ENCODE results near the gene PNPLA1.

PNPLA1 gene

GRCh38 chr6:36269834-36270705 is at the start of gene PNPLA1:
TSS of gene PNPLA1 (plus strand) at chr6:36270060. CDS start at chr6:36270460, 400 bp downstream.
- DNase-seq = no peak

DNA sequence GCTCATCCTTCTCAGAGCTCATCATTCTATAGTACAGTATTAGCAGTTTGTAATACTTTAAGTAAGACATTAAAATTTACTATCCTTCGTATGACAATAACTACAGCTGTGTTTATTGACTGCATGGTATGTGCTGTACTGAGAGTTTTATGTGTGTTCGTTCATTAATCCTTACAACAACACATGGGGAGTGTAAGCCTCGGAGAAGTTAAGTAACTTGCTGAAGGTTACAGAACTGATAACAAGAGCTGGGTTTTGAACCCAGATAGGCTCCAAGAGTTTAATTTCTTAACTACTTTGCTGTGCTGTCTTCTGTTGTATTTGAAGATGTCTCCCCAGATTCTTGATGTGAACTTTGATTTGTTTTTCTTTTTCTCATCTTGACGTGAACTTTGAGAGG is 49.6 kb upstream of the PNPLA1 start:
- no peak for DNase-seq

DNA sequence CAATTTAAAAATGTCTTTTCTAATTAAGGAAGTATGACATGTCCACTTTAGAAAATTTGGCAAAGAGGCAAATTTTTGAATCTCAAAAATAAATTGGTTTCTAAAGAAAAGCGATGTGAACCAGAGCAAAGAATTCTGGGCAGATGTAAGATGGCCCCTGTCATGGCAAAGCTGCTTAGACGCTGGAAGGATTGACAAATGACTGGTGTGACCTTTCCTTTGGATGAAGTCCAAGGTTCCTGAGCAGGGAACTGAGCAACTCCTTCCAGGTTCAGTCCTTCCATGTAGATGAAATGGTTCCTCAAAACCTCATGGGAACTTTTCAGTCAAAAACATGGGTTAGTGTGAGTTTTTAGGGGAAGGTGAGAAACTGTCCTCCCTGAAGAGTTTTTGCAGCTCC is 48.2 kb upstream of the PNPLA1 start:
- no peak for DNase-seq

- DNase-seq = no peak
These were observed 46.9 kb upstream of the PNPLA1 start for GRCh38 chr6:36222924-36223323.

GRCh38 chr6:36223706-36224105 is 46.2 kb upstream of the PNPLA1 start:
- DNase-seq = no peak

GRCh38 chr6:36224918-36225461 is 44.9 kb upstream of the PNPLA1 start:
- DNase-seq = peak in 1 of 2 donors; percentile 35

DNA sequence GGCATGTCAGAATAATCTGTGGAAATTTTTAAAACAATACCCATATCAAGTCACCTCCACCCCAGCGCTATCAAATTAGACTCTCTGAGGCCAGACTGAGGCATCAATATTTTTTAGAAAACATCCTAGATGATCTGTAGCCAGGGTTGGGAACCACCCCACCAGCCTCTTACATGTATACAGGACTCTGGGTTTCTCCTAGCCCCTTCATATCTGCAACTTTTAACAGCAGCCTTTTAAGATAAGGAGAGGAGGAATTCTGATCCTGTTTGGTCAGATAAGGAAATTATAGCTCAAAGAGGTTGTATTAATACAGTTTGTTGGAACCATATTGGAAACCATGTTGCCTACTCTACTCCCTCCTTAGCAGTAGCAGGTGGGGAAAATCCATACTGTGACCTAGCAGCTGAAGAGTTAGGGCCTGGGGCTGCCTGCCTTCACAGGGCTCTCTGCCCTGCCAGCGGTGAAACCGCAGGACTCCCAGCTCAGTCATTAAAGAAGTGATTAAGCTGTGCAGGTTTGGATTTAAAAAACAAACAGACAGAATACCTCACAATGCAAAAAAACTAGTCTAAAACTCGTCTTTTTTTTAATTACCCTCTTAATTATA is 43.3 kb upstream of the PNPLA1 start:
- DNase-seq = no peak

- DNase-seq = no peak
These were observed 42.3 kb upstream of the PNPLA1 start for GRCh38 chr6:36227379-36228228.

DNA sequence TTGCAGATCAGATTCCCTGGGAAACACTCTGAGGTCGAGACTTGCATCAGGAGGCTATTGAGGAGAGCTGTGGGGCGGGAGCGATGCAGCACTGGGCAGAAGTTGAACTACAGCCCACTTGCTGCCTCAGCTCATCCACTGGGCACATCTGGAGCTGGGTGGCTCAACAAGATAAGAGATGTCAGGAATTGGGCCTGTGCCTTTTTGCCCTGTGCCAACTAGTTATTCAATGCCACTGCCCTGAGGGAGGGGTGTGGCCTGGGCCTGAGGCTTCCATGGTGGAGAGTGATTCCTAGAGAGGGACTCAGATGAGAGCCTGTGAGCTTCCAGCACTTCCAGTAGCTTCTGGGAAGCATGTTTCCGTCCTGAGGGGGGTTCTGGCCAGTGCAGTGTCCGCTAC is 40.6 kb upstream of the PNPLA1 start:
- DNase-seq = no peak

- no peak for DNase-seq
These were observed 39.5 kb upstream of the PNPLA1 start for GRCh38 chr6:36230371-36230770.

GRCh38 chr6:36232172-36232571 is 37.7 kb upstream of the PNPLA1 start:
- DNase-seq = no peak

GRCh38 chr6:36235309-36235708 is 34.6 kb upstream of the PNPLA1 start:
- DNase-seq = no peak

GRCh38 chr6:36235862-36236261 is 34.0 kb upstream of the PNPLA1 start:
- DNase-seq = no peak

DNA sequence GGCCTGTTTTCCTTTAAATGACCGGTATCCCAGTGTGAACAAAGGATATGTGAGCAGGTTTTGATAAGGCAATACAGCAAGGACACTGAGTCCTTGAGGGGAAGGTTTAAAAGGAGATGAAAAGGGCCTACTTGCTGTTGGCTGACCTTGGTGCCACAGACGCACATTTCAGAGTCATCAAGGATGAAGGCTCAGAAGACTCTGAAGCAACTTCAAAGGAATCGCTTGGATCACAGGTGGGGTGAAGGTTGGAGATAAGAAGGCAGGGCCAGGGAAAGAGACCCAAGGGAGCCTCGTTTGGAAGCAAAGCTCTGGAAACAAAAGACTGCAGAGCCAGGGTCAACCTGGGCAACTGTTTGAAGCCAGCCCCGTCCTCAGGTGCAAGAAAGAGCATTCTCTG is 30.1 kb upstream of the PNPLA1 start:
- no peak for DNase-seq

GRCh38 chr6:36241728-36242127 is 28.1 kb upstream of the PNPLA1 start:
- DNase-seq = peak in 1 of 2 donors; percentile 34

GRCh38 chr6:36242161-36242560 is 27.7 kb upstream of the PNPLA1 start:
- DNase-seq = no peak

DNA sequence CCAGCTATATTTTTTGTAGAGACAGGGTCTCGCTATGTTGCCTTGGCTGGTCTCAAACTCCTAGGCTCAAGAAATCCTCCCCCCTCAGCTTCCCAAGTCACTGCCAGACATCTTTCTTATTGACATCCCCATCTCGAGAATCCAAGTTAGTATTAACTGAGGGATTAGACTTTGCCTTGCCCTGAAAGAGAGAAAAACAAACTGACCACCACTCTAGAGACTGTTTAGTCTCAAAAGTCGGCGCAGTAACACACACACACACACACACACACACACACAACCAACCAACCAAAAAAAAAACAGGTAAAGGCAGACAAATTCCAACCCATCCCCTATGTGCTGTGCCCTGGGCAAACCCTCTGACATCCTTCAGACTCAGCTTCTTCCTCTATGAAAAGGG is 27.2 kb upstream of the PNPLA1 start:
- DNase-seq = no peak

DNA sequence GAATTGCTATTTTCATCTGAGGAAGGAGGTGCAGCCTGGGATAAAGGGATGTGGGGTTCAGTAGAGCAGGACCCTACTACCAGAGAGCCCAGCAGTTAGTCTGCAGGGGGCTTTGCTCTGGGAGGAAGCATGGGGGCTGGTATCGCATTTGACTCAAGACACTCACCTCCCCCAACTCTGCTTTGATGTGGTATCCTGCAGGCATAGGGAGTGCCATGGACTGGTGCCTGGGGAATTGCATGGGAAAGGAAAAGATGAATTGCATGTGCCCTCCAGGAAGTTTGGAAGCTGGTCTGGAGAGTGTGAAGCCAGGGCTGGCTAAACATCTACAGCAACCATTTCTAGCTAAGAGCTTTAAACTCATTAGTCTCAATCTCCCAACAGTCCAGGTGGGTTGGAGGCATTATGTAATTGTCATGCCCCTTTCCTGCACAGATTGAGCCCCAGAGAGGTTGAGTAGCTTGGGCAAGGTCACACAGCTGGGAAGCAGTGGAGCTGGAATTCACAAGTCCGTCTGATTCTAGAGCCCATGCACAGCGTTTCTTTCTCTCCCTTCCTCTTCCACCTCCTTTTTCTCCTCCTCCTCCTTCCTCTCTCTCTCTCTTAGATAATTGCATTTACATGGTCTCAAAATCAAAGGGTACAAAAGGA is 26.2 kb upstream of the PNPLA1 start:
- no peak for DNase-seq

DNA sequence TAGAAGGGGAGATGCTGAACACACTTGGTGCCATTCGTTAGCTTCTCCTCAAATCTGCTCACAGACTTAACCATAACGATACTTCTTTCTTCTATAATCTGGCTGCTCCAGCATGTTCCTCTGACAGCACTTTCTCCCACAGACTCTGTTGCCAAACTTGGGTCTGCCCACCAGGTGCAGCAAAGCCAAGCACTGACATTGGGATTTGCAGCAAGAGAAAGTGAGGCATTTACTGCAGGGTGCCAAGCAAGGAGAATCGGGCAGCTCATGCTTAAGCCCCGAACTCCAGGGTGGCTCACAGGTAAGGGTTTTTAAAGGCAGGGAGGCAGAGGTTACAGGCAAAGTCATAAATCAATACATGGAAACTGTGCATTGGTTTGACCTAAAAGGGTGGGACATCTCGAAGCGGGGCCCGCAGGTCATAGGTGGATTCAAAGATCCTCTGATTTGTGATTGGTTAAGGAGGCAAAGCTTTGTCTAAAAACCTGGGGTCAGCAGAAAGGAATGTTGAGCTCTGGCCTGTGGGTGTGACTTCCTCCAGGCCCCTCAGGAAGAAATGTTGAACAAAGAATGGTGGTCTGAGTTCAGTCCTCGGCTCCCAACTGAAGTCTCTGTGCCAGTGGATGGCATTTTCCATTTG is 25.1 kb upstream of the PNPLA1 start:
- DNase-seq = no peak

GRCh38 chr6:36245572-36246061 is 24.2 kb upstream of the PNPLA1 start:
- no peak for DNase-seq

DNA sequence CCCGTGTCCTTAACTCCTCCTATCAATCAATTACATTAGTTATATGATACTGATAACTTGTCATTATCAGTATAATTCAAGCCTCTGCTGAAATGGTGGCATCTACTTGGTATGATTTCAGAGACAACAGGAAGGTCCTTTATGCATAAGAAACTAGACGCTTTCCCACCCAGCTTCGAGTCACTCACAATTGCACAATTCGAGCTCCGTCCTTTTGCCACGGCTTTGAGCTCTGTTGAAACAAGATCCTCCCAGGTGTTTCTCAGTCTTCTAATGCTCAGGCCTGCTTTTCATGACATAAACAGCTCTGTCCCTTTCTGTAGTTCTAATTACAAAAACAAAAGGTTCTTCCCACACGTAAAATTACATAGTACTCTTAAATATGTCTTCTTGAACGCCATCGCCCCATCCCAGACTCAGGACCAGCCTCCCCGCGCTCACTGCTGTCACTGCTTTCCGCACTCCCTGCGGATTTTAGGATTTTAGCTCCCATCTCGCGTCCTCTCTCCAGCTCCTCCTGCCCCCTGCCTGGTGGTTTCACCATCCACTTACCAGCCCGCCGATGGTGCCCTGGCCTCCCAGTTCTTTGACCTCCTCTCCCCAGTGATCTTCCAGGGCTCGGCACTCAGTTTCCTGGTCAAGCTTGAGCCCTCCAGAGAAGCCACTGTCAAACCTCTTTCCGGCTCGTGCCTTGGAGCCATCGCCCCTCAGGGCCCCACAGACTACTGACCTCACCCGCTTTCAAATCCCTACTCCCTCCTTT is 23.2 kb upstream of the PNPLA1 start:
- DNase-seq = peak in 1 of 2 donors; percentile 24

Data from CD4-positive, alpha-beta T cell treated with Interleukin-4 for 1 hour (primary cell).